ENCODE data around the gene COL18A1.
A peak's percentile ranks its signal among the peaks of the same experiment; 100 is the strongest.
"Not testable (repeated sequence)": the region's sequence is repeated elsewhere in the genome, so short reads cannot be mapped to it uniquely, and the experiment has no call there.

Gene COL18A1

DNA sequence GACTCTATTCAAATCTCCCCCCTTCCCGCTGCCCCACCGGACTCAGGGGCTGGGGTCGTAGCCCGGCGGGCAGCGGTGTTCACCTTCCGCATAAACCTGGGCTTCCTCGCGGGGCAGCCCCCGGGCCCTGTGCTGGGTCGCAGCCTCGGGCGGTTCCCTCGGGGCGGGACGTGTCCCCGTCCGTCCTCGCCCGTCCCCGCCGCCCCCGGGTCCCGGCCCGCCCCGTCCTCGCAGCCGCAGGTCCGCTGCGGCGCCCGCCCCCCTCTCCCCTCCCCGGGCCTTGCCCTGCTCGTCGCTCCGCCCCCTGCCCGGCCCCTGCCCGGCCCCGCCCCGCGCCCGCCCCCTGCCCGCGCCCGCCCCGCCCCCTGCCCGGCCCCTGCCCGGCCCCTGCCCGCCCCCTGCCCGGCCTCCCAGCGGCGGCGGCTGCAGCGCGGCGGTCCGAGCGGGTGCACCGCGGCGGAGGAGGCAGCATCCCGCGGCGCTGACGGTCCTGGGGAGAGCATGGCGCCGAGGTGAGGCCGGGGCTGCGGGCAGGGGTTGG, at the start of gene COL18A1:
Gene COL18A1 (plus strand): TSS at position 436 of the 541 bp plus-strand sequence. CDS start 66 bp downstream, at position 502.
- no peak for DNase-seq

DNA sequence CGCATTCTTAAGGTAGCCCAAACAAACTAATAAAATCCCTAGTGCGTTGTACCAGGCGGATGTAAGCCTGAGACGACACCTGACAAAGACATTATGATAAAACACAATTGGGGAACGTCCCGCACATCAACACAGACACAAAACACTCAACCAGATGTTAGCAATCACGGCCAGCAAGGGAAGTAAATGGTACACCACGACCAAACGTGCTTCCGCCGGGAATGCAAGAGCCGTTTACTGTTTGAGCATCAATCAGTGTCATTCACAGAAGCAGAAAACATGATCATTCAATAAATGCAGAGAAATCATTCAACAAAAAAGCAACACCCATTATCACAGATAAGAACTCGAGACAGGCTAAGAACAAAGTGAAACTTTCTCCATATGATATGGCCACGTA, 49.4 kb upstream of the COL18A1 start:
- no peak for DNase-seq

DNA sequence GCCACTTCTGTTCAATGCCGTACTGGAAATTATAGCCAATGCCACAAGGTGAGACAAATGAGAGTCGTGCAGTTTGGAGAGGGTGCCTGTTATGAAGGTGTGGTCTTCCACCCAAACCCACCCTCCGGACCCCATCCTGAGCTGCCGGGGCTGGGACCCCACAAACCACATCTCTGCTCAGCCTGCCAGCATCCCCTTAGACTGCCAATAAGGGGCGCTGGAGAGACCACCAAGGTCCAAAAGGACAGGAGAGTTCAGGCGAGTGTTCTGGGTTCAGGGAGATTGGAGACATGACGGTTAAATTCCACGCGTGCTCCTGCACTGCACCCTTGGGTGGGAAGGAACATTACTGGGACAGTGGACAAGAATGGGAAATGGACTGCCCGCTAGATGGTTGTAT, 48.7 kb upstream of the COL18A1 start:
- DNase-seq: no peak

DNA sequence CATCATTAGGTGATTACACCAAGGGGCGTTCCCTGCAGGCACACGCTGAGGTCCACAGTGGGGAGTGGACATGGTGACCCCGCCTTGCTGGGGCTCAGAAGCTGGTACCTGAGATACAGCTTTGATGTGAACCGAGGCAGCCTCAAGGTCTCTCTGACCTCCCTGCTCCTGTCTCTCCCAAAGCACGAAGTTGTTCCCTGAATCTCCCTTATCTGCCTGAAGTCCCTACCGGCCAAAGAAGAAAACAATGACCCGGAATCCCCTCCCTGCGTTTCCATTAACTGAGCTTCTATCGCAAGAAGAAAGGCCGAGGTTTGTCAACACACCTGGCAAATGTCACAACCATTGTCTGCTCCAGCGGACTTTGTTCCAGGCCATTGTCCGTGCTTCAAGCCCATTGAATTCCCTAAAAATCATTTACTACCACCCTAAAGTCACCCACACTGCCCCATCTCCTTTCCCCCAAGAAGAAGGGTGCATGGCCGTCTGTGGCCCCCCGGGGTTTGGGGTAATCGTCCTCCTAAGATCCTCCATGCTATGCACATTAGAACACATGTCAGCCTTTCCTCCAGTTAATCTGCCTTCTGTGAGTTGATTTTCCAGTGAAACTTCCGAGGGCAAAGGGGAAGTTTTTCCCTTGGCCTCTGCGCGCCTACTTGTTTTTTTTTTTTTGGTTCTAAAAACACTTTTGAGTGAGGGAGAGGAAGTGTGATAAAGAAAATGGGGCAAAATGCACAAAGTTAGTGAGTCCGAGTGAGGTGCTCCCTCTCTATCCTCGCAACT, 48.1 kb upstream of the COL18A1 start:
- DNase-seq: no peak

DNA sequence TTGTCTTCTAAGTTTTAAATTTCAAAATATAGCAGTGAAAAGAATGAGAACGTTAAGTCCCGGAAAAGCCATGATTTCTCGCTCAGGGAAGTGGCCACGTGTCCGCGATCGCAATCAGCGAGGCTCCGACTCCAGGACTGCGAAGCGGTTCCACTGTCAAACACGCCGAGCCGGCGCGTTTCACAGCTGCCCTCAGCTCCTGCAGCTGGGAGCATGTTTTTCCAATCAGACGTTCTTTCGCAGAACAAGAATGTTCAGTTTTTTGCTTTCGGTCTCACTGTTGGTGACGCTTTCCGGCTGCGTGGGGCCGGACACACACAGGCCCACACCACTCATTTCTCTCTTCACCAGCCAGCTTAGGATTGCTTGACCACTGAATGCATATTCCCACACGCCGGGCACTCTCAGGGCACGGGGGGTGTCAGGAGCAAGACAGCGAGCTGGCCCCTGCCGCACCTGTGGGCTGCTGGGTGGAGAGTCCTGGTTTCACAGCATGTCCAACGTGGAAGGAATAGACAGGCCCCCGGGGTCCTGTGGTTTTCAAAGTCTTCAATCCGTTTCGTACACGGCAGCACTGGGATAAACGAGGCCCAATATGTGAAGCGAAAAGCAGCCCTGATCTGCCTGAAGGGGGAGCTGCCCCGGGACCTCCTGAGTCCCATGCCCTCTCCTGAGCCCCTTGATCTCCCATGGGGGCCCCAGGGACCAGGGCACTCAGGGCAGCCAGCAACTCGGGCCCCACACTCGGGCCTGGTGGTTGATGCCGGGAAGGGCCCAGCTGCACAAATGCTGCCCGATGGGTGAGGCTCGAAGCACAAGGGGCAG, 47.3 kb upstream of the COL18A1 start:
- DNase-seq: no peak

DNA sequence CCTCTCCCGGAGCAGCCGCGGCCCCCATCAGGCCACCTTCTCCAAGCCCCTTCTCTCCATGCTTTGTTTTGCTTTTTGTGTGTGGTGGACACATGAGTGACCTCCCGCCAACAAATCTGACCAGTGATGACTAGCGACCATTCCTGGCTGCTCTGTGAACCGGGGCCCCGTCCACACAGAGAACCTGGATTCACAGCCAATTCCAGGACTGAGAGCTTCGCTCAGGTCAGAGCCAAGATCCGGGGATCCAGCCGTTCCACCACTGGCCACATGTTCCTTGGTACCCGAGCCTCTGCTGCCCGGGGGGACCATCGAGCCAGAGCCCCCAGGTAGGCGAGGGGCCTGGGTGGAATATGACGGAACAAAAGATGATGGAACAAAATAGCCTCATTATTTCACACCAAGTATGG, 46.7 kb upstream of the COL18A1 start:
- no peak for DNase-seq

DNA sequence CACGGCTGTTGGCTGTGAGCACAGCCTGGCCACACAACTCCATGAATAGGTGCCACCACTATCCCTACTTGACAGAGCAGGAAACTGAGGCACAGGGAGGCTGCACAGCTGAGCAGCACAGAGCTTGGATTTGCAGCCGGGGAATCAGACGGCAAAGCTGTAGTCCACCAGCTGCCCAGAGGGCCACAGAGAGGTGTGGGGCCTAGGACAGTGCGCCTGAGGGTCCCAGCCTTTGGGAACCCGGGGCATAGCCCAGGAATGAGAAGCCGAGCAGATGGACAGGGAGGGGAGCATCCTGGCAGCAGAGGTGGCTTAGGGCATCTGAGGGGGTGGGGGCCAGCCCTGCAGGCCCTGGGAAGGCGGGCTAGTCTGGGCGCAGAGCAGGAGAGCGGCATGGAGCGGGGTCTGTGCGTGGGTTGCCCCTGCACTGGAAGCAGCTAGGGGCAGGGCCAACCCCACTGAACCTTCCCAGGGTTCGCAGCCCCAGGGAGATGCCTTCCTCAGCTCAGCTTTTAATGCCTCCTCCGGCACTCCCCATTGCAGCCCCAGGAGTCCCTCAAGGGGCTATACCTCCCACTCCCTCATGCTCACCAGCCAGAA, 46.2 kb upstream of the COL18A1 start:
- DNase-seq: no peak

DNA sequence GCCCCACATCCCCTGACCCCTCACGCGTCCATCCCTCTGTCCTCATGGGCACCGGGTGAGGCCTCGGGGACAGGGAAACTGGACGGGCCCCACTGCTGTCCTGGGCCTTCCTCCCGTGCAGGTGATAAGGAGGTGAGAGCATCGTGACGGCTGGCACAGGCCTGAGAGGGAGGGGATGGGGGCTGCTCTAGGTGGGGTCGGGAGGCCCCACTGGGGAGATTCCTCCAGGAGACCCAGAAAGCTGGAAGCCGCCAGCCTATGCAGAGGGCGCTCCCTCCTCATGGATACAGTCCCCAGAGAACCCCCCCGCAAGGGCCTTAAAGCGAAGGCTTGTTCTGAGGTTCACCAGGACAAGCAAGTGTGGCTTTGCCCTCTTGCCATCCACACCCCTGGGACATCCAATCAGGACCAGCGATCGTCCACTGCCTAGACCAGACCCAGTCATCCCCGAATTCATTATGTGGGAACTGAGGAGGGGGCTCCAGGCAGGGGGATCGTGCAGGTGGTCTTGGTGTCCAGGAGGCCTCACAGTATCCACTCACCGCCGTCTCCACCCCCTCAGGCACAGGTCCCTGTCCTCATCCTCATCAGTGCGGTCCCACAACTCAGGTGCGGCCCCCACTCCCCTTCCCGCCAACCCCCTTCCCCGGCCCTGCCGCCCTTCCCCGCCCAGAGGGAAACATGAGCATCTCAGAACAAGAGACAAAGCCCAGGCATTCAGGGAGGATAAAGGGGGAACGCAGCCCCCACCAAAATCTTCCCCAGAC, 45.3 kb upstream of the COL18A1 start:
- no peak for DNase-seq

DNA sequence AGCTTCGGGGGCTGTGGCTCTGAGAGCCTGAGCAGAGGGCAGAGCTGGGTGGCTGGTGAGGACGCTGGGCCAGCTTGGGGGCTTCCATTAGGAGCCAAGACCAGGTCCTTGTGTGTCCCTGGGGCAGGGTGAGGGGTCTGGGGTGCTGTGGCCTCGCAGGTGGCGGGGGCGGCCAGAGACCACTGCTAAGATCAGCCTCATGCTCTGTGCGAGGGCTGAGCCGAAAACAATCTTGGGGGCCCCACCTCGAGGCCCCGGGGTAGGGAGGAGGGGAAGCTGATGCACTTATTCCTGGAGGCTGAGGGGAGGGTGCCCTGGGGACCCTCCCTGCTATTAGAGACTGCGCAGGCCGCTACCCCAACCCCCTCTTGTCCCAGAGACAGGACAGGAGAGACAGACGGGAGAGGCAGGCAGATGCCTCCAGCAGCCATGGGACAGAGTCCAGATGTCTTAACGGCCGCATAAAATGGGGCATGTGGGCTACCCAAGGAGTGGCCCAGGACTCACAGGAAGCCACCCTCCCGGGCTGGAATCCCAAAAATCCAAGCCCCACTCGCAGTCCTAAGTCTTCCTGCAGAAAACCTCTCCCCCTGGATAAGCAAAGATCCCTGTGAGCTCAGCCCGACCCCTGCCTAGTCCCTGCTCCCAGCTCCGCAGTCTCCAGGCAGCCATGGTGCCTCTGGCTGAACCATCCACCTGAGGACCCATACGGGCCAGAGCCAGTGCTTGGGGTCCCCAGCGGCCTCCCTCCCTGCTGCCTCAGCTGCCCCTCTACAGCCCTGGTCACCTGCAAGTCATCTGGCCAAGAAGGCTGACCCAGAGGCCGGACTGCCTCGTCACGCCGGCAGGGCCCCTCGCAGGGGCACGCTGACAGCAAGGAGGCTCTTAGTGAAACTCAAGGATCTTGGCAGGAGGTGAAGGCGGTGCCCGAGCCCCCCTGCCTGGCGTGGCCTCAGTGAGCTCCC, 43.6 kb upstream of the COL18A1 start:
- no peak for DNase-seq

DNA sequence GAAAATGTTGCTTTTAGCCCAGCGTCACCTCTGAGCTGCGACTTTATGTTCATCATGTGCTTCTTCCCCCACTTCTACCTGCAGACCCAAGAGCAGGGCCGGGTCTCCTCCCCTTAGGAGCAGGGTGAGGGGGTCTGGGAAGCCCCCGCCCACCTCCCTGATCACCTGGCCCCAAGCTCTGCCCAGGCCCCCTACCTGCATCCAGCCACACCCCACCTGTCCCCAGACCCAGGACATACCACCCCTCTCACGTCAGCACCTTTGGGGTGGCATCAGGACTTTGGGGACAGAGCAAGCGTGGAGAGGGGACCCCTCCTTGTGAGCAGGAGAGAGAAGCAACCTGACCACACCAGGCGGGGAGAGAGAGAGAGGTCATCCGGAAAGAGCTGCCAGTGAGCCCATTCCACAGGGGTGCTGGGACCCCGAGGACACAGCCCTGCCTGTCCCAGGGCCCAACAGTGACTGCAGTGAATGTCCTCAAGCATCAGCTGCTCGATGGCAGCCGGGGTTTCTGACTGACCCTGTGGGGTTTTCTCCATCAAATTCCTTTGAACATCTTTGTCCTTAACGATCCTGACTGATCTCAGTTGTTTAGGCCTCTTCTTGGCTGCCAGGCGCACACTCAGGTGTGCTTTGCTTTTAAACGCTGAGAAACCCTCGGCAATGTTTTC, 42.8 kb upstream of the COL18A1 start:
- DNase-seq: no peak

DNA sequence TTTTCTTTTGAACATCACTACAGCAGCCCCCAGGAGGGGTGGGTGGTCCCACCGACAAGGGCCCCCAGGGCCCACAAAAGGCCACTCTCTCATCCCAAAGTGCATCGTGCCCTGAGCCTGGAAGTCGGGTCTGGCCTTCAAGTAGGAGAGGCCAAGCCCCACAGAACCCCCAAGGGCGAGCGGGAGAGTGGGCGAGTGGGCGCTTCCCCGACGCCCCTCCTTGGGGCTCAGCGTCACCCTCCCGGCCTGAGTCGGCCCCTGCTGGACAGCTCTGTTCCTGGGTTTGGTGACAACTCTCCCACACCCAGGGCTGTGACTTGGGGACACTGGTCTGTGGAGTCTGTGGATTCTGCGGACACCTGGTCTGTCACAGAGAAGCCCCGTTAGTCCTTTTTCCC, 42.2 kb upstream of the COL18A1 start:
- no peak for DNase-seq

DNA sequence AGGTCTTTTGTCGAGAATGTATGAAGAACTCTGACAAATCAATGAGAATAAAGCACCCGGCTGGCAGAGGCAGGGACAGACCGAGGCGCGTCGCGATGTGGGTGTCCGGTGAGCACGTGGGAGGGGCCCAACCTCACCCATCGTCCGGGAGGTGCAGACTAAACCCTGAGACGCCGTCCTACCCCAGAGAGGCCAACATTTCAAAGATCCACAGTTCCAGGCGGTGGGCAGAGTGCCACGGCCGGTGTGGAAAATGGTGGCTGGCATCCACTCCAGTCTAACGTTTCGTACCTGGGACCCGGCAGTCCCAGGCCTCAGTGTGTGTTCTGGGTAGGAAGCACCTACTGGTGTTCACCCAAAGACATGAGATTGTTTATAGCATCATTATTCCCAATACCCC, 41.7 kb upstream of the COL18A1 start:
- DNase-seq: not testable (repeated sequence)

DNA sequence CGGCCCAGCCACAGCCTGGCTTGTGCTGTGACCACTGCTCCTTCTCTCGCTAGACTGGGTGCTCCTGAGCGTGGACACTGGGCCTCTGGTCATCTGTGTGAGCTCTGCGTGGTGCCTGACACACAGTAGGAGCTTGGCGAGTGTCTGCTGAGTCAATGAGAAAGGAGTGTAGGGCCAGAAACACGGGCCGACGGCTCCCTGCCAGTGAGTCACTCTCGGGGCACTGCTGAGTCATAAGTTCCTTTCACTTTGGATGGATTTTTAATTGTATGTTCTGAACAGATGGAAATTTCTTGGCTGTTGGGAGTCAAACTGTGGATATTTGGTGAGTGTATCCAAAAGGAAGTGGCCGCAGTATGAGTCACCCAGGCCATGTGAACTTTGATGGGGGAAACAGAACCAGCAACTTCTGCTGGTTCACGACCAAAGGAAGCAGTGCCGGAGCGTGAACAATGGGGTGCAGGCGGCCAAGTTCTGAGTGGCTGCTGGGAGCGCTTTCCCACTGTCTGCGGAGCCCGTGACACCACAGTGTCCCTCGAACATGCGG, 41.0 kb upstream of the COL18A1 start:
- DNase-seq: peak; percentile 80

DNA sequence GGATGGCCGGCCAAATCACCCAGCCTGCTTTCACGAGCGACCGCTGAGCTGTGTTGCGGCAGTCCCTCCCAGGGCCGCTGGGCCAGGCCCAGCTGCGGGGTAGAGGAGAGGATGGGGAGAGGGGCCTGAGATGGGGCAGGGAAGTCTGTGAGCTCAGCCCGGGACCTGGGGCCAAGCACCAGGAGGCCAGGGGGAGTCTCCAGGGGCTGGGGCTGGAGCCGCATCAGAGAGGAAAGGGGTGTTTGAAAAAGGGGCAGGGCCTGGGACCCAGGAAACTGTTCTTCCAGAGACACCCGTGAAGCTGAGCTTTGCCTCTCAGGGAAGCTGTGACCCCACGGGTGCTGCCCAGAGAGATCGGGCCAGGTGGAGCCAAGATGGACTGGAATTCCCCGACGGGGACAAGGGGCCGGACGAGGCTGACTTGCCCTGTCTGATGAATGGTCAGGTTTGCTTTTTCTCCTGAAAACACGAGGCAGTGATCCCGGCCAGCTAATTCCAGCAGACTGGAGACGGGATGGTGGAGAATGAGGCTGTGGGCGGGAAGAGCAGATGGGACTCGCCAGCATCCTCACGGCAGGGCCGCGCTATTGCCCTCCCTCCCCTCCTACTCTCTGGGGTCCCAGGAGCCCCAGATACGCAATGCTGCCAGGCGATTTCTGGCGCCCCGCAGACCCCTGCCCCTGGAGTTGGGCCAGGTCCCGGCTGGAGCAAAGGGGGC, 40.3 kb upstream of the COL18A1 start:
- no peak for DNase-seq

DNA sequence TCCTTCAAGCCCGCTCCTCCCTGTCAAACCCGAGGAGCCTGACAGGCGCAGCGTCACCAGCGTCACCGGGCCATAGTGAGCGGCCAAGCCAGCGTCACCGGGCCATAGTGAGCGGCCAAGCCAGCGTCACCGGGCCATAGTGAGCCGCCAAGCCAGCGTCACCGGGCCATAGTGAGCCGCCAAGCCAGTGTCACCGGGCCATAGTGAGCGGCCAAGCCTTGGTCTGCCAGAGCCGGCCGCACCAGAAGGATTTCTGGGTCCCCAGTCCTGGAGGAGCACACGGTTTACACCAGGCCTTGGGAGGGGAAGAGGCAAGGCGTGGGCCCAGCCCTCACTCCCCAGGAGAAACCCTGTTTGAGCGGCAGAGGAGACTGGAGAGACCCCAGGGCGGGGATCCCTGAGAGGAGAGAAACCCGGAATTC, 39.8 kb upstream of the COL18A1 start:
- DNase-seq: no peak

DNA sequence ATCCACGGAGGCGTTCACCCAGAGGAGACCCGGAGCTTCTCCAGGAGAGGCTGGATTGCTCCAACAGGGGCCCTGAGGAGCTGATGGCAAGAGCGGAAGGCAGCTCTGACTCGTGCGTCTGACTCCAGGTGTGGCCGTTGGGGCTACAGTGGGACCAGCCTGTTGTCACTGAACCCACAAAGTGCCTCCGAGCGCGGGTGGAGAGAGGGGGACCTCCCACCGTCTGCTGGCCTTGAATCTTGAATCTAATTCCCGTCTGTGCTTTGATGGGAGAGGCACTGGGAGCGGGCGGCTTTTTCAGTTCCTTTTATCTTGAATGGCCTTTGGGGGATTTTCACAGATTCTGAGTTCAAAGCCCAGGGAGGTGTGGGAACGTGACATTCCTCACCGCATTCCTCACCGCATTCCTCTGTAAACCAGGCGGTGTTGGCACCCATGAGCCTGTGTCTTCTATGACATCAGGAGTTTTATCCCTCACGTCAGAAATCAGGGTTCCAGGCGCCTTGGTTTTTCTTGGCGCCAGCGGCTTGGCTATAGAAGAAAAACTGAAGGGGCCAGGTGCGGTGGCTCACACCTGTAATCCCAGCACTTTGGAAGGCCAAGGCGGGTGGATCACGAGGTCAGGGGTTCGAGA, 39.2 kb upstream of the COL18A1 start:
- no peak for DNase-seq

DNA sequence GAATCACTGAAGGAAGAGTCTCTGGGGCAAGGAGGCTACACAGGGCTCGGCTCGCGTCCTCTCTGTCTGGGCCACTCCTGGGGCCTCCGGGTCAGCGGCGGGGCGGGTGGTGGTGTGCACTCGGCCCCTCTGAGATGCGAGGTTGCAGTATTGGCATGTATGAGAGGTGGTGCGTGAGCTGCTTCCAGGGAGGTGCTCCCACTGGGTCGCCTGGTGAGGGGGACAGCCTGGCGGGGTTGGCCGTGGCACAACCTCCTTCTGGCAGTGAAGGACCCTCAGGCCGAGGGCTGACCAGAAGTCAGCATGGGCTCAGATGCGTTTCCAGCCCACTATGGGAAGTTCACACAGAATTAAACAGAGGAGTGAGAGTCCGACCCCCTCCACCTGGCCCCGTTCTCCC, 38.5 kb upstream of the COL18A1 start:
- no peak for DNase-seq

DNA sequence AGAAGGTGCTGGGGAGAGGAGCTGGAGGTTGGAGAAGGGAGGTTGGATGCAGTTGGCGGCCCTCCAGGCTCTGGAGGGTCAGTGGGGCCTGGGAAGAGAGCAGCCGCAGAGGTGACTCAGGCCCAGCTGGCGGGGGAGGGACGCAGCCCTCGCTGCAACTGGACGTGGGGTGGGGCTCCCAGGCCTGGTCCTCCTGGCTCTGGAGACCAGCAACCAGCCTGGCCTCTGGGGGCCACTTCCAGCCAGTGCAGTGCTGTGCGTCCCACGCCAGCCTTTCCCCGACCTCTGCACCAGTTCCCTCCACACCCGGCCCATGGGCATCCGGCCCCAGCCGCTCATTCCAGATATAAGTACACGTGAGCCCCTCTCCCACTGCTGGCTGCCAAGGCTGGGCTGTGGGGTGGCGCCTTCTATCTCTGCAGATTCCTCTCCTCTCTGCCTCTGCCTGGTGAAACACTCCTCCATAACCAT, 38.0 kb upstream of the COL18A1 start:
- no peak for DNase-seq

All from inflammatory macrophage treated with lipopolysaccharide for 4 hours (primary cell).